Activated gamma-delta T cell treated with anti-CD3 and anti-CD28 coated beads, Interleukin-2, amount 50 U/mL, for 16 hours (primary cell): ENCODE data around the gene RYK.
A peak's percentile ranks its signal among the peaks of the same experiment; 100 is the strongest.
"Not testable (repeated sequence)": the region's sequence is repeated elsewhere in the genome, so short reads cannot be mapped to it uniquely, and the experiment has no call there.

Experiments
- DNase-seq: peaks from one replicate; pipeline ENCODE4 v3.0.0-alpha.2; 2020; ENCODE audit warnings: low read depth

The RYK gene

GRCh38 chr3:134250717-134251220 lies at the start of gene RYK:
TSS of gene RYK (minus strand) at chr3:134250859. CDS start at chr3:134250654, 205 bp downstream.
- DNase-seq, result peak; percentile 60

- no peak for DNase-seq
Observed at GRCh38 chr3:134299888-134300206, 49.2 kb upstream of the RYK start.

GRCh38 chr3:134299185-134299887 lies 48.7 kb upstream of the RYK start:
- no peak for DNase-seq

DNA sequence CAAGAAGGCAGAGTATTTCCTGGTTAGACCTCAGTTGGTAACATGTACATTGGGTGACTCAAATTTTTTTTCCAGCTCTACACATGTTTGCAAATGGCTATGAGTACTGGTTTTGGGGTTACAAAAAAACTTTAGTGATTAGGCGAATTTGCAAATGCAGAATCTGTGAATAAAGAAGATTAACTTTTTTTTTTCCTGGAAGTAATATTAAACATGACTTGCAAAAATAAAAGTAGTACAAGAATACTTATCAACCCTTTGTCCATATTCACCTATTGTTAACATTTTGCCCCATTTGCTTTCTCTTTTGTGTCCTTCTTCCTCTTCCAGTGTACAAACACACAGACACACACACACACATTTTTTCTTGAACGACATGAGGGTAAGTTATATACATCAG lies 47.6 kb upstream of the RYK start:
- DNase-seq, result no peak

GRCh38 chr3:134296616-134297015 lies 46.0 kb upstream of the RYK start:
- no peak for DNase-seq

DNA sequence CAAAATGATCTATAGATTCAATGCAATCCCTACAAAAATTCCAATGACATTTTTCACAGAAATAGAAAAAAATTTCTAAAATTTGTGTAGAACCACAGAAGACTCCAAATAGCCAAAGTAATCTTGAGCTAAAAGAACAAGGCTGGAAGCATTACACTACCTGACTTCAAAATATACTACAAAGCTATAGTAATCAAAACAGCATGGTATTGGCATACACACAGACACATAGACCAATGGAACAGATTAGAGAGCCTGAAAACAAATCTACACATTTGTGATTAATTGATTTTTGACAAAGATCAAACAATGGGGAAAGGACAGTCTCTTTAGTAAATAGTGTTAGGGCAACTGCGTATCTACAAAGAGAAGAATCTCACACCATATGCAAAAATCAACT lies 45.3 kb upstream of the RYK start:
- DNase-seq, result no peak

- DNase-seq, result peak; percentile 43
Observed at GRCh38 chr3:134294302-134295280, 43.9 kb upstream of the RYK start.

- no peak for DNase-seq
Observed at GRCh38 chr3:134291319-134292254, 40.9 kb upstream of the RYK start.

GRCh38 chr3:134287512-134287911 lies 36.9 kb upstream of the RYK start:
- DNase-seq, result no peak

DNA sequence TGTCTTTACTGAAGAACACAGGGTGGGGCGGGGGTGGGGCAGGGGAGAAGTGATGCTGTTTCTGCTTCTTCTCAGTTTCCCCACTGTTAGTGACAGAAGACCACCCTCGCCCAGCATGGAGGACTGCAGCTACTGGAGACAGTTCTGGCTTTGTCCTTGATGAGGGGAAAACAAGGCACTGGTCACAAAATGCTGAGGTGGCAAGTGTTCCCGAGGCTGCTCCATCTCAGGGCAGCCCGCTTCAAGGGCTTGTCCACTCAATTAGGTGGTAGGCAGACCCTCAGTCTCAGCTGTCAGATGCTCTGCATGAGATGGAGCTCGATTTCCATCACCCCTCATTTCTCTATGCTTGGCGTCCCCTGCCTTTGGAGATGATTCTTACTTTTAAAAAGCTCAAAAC lies 33.8 kb upstream of the RYK start:
- no peak for DNase-seq

GRCh38 chr3:134282659-134283047 lies 32.0 kb upstream of the RYK start:
- no peak for DNase-seq

GRCh38 chr3:134281912-134282658 lies 31.4 kb upstream of the RYK start:
- DNase-seq, result no peak

GRCh38 chr3:134279466-134279865 lies 28.8 kb upstream of the RYK start:
- DNase-seq, result no peak

- no peak for DNase-seq
Observed at GRCh38 chr3:134277066-134277660, 26.5 kb upstream of the RYK start.

GRCh38 chr3:134276086-134276485 lies 25.4 kb upstream of the RYK start:
- DNase-seq, result no peak

GRCh38 chr3:134275110-134275509 lies 24.5 kb upstream of the RYK start:
- DNase-seq, result not testable (repeated sequence)

GRCh38 chr3:134274571-134274970 lies 23.9 kb upstream of the RYK start:
- DNase-seq, result no peak

DNA sequence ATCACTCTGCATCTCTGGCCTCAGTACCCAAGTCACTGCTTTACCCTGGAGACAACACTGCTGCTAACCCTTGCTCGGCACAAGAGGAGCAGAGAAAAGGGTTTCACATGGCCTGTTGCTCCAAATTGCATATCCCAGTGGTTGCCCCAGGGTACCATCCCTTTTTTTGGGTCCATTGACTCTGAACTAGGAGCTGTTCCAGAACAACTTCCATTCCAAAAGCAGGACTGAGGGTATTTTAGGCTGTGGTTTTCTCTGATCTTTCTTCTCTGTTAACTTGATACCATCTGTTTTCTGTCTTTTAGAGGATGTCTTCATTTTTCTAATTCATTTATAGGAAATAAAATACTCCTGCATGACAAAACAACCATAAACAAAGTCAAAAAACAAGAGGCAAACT lies 17.3 kb upstream of the RYK start:
- DNase-seq, result no peak

DNA sequence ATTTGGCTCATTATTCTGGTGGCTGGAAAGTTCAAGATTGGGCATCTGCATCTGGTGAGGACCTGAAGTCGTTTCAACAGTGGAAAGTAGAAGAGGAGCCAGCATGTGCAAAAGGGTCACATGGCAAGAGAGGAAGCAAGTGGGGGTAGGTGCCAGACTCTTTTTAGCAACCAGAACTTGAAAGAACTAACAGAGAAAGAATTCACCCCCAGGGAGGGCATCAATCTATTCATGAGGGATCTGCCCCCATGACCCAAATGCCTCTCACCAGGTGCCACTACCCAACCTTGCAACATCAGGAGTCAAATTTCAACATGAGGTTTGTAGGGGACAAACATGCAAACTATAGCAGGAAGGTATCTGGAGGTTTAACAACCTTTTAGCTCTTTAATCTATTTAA lies 10.3 kb upstream of the RYK start:
- no peak for DNase-seq

DNA sequence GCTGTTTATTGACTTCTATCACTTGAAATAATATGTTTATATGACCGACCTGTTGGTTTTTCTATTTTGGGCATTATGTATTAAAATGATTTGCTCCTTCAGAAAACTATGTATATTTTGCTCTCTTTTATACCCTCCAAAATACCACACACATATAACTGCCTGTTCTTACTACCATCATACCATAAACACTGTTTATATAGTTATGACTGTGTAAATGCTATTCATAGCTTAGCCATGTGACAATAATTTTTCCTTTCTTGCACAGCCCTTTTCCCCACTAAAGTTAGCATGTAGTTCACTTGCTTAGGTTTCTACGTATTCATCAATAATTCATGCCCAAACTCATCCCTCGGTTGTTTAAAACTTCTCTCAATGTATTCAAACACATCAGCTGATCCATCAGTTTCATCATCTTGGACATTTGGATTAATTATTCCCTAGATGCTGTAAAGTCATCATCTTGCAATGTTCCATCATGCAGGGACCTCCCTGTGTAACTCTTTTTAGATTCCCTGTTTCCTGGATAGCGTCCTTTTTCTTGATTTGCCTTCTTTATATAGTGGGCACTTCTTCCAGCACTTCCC lies 8.2 kb upstream of the RYK start:
- no peak for DNase-seq

GRCh38 chr3:134255404-134255803 lies 4.7 kb upstream of the RYK start:
- DNase-seq, result no peak
